ENCODE measurements around the gene PHACTR3.

DNA sequence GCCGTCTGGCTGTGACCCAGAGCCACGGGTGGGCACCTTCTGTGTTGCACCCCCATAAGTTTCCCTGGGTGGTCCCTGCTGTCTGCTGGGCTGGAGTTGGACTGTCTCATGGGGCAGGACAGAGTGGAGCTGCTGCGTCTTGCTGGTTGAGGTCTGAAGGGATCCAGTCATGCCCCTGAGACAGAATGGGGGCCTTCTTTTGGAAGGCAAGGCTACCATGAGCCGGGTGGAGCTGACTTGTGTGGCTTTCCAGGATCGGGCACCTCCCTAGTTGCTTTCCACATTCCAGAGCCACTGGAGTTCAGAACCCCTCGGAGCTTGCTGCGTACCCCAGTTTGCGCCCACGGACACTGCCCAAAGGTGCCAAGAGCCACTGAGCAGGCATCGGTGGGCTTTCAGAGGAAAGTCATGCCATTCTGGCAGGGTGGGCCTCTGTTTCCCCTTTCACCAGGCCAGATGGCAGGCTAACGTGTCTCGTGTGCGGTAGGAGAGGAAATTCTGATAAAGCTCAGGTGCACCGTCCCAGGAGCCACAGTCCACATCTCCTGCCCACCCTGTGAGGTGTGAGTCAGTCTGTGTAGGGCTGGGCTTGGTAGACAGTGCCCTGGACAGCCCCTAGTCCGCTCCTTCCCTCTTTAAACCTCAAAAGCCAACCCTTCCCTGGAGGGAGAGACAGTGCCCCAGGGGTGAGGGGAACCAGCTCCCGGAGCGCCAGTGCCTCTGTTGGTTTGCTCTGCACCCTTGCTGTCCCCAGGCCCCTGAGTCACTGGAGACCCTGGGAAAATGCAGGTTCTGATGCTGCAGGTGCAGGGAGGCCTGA, 203.8 kb downstream of the PHACTR3 start:
- TF ChIP-seq, protein P1, sequence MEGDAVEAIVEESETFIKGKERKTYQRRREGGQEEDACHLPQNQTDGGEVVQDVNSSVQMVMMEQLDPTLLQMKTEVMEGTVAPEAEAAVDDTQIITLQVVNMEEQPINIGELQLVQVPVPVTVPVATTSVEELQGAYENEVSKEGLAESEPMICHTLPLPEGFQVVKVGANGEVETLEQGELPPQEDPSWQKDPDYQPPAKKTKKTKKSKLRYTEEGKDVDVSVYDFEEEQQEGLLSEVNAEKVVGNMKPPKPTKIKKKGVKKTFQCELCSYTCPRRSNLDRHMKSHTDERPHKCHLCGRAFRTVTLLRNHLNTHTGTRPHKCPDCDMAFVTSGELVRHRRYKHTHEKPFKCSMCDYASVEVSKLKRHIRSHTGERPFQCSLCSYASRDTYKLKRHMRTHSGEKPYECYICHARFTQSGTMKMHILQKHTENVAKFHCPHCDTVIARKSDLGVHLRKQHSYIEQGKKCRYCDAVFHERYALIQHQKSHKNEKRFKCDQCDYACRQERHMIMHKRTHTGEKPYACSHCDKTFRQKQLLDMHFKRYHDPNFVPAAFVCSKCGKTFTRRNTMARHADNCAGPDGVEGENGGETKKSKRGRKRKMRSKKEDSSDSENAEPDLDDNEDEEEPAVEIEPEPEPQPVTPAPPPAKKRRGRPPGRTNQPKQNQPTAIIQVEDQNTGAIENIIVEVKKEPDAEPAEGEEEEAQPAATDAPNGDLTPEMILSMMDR (IDR thresholded peaks at IDR 0.05): no peak
- TF ChIP-seq POLR2A (IDR thresholded peaks at IDR 0.05): no peak

Data from right lobe of liver (tissue), 4 donors.